HG03097 (cell line): ENCODE measurements around the gene CNTNAP2.

Experiments used
- ATAC-seq: cut with Tn5 transposase; IDR thresholded peaks from one replicate; pipeline ENCODE4 v1.9.1; 2021; ENCODE audit not compliant: unreplicated experiment, low FRiP score

The CNTNAP2 gene

DNA sequence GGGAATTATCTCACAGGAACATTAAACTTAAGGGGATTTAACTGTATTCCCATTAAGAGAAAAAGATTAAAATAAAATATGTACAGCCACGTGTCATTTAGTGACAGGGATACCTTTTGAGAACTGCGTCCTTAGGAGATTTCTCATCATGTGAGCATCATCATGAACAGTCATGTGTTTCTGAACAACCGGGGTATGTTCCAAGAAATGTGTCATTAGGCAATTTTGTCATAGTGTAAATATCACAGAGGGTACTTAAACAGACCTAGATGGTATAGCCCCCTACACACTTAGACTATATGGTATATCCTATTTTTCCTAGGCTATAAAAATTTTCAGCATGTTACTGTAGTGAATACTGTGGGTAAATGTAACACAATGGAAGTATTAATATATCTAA lies 840.3 kb downstream of the CNTNAP2 start:
- ATAC-seq: no peak

DNA sequence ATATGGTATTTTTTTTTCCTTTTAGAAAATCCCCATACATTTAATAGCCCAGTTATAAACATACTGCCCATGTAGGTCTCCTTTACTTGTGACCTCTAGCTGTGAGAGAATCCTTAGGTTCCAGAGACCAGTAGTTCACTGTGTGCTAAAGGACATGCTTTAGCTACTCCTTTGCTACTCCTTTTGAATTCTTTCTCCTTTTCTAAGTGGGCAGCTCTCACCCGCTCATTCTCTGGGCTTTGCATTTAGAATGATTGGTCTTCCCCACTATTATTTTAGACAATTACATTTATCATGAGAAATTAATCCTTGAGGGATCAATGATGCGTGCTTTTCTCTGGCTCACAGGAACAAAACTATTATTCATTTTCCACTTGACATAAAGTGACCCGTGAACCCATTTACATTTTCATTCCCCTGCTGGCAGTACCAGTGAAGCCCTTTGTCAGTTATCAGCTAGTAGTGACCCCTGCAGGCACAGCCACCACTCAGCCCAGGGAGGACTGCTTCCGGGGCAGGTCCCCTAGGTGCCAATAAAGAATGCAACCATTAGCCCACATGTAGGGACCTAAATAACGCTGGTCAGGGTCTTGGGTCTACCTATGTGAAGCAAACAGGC lies 844.3 kb downstream of the CNTNAP2 start:
- no peak for ATAC-seq

DNA sequence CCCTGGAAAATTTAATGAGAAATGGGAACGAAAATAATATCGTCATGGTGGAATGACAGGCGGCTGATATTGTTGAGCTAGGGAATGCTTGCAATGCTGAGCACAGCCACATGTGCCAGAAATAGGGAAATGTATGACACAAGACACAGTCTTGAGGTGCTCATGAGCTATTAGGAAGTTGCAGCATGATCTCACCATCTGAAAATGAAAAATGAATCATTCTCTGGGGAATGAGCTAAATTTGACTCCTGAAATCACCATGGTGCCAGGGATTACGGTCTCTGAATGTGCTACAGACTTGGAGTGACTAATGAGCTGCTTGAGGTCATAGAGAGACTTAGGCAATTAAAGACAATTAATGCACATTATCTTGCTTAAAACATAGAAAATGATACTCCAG lies 845.0 kb downstream of the CNTNAP2 start:
- no peak for ATAC-seq

DNA sequence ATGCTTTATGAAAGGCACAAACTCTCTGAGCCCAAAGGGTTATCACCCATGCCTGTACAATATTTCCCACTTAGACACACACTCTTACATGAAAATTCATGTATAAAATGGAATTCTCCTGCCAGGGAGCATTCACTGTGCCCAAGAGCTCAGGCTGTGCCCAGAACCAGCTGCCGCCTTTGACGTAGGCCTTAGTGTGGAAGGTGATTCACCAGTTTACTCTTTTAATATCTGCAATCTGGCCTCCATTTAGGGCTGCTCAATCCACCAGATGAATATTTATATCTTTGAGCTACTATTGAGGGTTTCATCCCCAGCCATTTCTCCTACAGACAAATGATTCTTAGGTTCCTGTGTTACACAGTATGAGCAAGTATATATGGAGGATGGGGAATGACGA lies 849.7 kb downstream of the CNTNAP2 start:
- no peak for ATAC-seq

DNA sequence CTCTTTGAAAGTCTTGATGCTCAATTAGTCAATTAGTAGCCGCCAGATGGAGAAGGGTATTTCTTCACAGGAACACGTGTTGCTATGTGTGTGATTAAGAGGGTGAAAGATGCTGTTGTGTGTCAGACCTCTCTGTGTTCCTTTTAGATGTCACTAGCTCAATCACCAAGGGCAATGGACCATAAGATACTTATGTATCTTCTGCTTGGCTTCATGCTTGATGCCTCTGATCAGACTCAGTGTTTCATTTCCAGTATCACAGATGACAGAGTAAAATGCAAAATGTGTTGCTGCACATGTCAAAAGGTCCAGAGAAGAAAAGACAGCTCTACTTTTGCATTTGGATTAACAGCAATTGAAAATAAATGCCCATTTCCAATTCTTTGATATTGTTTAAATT lies 865.9 kb downstream of the CNTNAP2 start:
- no peak for ATAC-seq

DNA sequence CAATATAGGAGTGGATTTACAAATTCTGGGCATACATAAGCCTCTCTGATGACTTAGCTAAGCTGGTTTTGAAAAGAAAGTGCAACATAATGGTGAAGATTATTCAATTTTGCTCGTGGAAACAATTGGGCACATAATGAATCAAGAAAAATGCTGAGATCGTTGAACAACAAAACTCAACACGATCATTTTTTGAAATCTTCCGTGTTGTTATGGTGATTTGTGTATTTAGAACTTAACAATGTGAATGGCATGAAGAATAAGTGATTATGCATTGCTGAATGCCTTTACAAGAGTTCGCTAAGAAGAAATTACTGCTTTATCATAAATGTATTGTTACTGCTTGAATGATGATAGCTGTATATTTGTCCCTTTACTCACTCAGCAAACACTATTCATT lies 875.0 kb downstream of the CNTNAP2 start:
- no peak for ATAC-seq

DNA sequence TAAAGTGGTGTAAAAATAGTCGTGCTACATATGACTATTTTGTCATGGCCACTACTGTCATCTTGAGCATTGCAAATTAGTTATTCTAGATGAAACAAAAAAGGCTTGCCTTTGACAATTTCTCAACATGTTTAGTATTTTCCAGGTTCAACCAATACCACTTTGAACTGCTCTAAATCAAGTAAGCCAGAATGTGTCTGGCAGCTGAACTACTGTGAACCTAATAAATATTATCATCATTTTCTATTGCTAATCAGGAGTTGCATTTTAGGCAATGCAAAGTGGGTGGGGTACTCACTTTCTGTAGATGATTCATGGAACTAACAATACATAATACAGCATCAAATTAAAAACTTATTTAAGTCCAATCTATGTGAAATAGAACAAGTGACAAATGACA lies 877.2 kb downstream of the CNTNAP2 start:
- ATAC-seq: no peak

DNA sequence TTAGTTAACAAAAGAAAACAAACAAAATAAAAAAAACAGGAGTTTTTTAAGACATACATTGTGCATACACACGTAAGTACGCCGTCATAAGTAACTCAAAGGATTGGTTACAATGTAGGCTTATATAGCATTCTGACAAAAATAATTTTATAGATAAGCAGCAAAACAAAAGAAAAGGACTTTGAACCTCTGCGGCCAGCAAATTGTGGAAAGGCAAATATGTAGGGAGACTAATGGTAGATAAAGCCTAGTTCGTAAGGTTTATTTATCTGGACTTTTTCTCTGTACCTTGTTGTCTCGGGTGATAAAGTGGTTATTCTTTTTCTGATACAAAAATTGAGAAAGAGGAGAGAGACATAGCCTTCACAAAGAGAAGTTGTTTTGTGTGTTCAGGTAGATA lies 891.9 kb downstream of the CNTNAP2 start:
- no peak for ATAC-seq

DNA sequence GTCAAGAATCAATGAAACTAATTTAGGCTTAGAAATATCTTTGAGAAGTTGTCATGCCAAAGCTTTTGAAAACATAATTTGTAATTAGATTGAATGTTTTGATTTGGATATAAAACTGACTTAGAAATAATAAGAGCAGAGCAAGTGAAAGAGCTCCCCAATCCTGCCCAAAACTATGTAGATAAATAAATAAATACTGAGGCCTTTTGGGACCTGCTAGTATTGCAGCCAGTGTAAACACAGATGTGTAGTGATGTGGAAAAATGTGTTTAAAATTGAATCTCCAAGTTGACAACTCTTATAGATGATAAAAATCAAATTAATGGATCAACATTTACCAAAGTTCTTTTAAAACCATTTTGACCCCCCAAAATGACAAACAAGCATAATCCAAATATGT lies 896.1 kb downstream of the CNTNAP2 start:
- no peak for ATAC-seq

DNA sequence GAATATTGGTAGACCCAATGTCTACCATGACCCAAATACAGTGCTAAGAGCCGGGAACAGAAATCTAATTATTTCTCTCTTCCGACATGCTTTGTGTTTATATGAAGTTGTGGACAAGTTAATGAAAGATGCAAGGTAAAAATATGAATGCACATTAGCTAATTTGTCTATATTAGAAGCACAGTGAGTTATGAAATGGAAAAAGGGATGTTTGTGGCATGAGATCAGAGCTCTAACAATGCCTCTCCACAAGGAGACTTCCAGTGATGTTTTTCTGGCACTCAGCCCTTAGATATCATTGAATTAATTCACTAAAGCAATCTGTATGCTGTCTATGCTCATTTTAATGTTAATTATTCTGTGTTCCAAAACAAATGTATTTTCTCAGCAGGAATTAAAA lies 897.2 kb downstream of the CNTNAP2 start:
- no peak for ATAC-seq

DNA sequence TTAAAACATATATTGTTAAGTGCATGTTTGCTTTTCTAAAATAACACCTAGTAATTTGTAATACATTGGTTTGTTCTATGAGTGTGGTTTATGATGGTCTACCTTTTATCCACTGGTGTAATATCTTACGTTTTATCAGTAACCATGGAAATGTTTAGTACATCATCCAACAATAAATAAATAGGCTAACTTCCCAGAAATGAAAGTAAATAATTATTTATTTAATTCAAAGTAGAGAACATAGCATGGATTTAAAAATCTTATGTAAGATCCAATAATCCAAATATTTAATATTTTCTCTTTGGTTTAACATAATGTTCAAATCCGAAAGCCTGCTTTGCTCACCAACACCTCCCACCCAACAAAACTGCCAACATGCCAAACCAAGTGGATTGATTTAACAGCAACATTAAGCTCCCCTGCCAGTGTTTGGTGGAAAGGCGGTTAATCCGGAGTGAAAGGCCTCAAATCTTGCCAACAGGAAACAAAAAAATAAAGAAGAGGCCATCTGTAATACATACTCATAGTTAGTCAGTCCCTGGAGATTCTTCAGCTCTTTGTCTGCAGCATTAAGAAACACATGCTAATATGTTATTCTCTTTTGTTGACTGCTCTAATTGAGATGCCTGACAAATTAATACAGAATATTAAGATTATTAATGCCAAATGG lies 897.8 kb downstream of the CNTNAP2 start:
- ATAC-seq: no peak

DNA sequence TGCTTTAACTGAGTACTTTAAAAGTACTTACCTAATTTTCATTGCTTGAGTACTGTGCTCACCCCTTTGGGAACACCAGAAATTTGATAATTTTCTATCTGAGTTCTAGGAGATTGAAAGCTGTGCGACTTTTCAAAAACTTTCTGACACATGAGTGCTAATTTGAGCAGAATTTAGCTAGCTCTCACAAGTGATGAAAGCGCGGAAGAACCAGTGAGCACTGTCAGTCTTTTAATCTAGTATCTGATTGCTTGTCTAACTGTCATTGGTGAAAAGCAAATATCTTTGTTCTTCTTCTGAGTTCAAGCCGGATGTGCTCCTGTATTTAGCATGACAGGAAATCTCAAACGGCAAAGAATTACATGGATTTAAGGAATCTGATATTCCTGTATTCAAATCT lies 899.4 kb downstream of the CNTNAP2 start:
- no peak for ATAC-seq

DNA sequence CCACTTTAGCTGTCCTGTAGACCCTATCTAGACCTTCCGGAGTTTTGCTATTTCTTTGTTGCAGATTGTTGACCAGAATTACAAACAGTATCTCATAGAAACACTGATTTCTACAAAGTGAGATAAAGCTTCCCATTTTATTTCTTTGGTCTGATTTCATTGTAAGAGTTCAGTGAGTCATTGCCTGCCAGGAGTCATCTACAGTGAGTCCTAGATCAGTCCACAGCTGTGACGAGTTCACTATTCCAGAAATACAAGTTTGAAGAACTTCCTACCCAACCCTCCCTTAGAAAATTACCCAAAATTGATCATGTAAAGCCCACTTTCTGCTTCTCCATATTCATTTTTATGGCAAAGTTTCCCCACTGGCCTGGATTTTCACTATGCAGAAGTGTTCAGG lies 905.5 kb downstream of the CNTNAP2 start:
- no peak for ATAC-seq

DNA sequence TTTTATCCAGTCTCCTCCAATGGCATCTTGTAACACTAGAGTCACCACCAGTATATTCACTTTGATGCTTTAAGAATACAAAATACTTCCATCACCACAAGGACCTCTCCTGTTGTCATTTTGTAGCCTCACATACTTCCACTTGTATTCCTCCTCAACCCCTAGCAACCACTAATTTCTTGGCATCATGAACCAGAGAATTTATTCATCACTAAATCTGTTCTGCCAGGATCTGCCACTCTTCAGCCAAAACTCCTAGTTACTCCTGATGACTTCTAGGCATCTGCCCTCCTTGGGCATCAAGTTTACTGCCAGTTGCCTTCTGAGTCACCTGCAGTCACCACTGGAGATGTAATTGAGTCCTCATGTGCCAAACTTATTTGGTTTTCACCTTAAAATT lies 906.8 kb downstream of the CNTNAP2 start:
- no peak for ATAC-seq

DNA sequence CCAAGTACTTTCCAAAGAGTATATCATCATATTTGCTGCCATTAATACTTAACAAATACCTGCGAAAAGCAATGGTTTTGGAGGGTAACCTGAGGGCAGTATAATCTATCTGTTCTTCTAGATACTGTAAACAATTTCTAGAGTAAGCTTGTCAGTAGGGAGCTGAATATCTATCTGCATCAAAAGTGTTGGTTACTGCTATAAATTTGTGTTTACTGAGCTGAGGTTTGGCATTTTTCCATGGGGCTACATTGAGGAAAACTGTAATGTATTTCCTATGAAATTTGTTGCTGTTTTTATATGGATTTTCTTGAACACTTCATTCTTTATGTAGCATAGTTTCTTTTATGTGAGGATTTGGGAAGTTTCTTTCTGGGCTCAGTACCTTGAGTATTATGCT lies 913.4 kb downstream of the CNTNAP2 start:
- no peak for ATAC-seq

DNA sequence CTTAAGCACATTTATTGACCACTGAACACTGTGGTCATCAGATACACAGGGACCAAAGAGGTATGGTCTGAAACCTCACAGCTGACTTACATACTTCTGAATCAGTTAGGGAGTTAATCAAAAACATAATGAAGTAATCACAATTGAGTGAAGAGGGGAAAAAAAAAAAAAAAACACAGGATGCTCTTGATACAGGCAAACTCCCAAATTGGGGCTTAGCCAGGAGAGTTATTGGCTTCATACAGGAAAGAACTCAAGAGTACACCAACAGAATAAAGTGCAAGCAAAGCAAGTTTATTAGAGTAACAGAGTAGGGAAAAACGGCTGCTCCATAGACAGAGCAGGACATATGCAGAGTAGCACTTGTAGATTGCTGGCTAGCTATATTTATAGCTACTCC lies 917.0 kb downstream of the CNTNAP2 start:
- ATAC-seq: no peak

DNA sequence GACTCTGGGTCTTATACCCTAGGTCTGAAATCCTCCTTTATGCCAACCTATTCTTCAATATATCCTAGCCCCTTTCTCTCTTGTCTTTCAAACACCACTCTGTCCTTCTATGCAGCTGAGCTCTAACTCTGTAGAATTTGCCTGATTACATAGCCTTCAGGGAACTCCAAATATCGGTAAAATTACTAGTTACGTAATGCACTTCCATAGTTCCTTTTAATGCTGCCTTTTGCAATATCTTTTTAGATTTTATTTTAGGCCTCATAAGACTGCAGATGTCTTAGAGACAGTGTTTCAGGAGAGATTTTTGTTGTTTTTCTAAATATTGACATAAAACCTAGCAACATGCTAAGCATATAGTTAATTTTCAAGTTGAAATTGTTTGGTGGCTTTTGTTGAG lies 924.8 kb downstream of the CNTNAP2 start:
- ATAC-seq: no peak

DNA sequence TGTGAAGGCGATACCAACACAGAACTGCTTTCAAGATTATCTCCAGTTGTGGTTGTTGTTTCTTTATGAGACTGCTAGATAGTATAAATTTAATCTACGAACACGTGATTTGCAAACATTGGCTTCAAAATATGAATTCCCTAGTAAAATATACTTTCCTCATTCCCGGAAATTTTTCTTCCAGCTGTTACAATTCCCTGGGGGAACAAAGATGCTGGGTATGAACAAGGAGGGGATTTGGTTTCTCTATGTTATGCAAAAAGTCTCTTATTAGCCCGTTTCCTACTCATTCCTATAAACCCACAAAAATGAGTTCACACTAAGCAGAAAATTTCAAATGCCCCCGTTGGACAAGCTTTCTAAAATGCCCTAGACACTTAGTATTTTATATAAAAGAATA lies 928.3 kb downstream of the CNTNAP2 start:
- ATAC-seq: no peak

DNA sequence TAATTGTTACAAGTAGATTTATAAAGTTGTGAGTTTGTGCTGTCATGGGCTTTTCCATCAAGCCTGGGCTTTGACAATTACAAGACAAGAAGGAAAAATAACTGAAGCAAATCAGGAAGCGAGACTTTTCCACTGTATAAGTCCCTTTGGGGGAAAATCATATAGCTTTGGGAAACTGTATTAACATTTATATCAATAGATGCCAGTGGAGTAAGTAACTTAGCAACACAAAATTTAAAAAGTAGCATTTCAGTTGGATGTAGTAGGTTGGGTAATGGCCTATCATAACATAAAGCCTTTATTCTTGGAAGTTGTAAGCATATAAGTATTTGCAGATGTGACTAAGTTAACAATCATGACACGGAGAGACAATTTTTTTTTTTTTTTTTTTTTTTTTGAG lies 931.1 kb downstream of the CNTNAP2 start:
- no peak for ATAC-seq

DNA sequence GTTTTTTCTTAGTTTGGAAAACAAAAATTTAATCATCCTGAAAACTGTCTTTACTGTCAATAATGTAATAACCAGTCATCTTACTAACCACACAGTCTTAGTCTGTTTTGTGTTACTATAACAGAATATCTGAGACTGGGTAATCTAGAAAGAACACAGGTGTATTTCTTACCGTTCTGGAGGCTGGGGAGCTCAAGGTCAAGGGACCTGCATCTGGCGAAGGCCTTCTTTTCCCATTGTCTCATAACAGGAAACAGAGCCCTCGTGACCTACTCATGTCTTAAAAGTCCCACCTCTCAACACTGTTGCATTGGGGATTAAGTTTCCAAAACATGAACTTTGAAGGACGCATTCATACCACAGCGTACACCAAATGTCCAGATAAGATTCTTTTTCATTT lies 932.3 kb downstream of the CNTNAP2 start:
- ATAC-seq: no peak

DNA sequence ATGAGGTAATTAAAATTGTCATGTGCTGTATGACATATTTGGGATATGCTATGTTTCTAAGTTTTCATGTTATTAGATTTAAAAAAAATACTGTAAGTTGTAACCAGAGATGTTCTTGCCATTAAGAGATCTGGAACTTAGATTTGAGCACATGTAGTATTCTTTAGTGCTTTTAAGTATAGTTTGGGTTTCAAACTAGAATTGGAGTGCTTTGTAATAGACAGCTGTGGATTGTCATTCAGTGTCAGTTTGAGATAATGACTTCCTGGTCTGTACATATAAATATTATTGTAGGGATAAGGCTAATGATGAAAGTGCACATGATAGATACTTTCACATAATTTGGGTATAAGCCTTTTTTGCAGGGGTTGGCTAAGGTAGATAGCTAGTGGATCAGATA lies 936.2 kb downstream of the CNTNAP2 start:
- no peak for ATAC-seq

DNA sequence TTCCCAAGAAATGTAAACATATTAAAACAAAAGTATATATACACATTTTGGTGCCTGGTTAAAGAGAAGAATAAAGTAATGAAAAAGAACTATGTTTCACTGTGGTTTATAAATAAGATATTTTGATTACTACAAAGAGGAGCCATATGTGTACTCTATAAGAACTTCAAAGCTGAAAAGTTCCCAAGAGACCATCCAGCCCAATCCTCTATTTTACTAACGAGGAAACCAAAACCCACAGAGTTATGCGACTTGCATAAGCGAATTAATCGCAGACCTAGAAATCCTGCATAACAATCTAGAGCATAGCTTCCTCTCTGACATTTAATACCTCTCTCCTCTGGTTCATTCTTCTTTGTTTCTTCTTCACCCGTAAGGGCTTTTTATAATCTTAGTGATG lies 937.1 kb downstream of the CNTNAP2 start:
- no peak for ATAC-seq

DNA sequence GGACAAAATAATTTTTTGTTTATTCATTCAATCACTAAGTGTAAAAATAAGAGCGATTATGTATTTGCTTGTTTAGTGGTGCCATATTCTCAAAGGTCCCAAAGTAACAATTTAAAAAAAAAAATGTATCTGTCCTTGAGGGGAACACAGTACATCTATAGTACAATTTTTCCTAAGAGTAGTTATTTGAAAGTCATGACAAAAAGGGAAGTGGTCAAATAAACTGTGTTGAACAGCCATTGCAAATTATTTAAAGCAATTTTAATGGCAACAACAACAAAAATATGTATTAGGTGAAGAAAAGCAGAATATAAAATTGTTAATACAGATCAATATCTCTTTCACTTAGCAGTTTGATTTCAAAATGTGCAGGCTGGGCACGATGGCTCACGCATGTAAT lies 943.5 kb downstream of the CNTNAP2 start:
- ATAC-seq: no peak
